K562 (cell line): ENCODE data around the gene NPB. TPM values are rescaled to one million over a fixed set of nuclear protein-coding genes. Genes with fewer than 3 reads are reported as not detected.
A peak's percentile ranks its signal among the peaks of the same experiment; 100 is the strongest.

Source experiments
- ATAC-seq: fragments of 200-7000 bp; cut with Tn5 transposase; 3 replicates; pipeline ENCODE4 v1.9.1; 2020; ENCODE audit warnings: moderate library complexity
- BruUV-seq: library from RNA; stranded (reverse); fragments of 400-500 nt; replicated peaks from 2 replicates; lab custom pipeline; 2021; lab: Mats Ljungman, UMichigan
- CTCF ChIA-PET: fragments of 300-600 bp; formaldehyde crosslinking; extraction: SDS; loops from one replicate; lab custom pipeline; 2021; ENCODE audit warnings: low intra/inter-chr PET ratio; lab: Yijun Ruan, JAX
- POLR2A ChIA-PET: fragments of 300-600, 350-650 bp; sonication (Branson Sonifier 250); formaldehyde crosslinking; extraction: SDS; loops from one replicate; lab custom pipeline; 2021; ENCODE audit warnings: antibody characterized with exemption, inconsistent platforms; lab: Yijun Ruan, JAX
- DNase-seq, 4 experiments: peaks; one replicate each; pipeline versions ENCODE4 v3.0.0 to v3.0.0-alpha.2; 2011 to 2018; ENCODE audit warnings: low spot score in 3 of 4, mixed read lengths in 3 of 4; ENCODE audit errors: extremely low read depth in 1 of 4
- FAIRE-seq: peaks from 2 replicates; lab custom pipeline; 2011; peaks lifted over from hg19 to GRCh38; lab: Jason Lieb, UNC
- H2AFZ ChIP-seq: 2 replicates; pipeline ENCODE4 v1.6.0; 2011; ENCODE audit warnings: low read depth, low read length, control low read depth, inconsistent platforms
- H3K27ac ChIP-seq: fragments of 200-600 bp; 3 replicates; pipeline ENCODE4 v1.8.0; 2011; ENCODE audit warnings: low read depth, mild to moderate bottlenecking, control low read depth, inconsistent platforms, low read length, moderate library complexity, mixed read lengths; ENCODE audit errors: extremely low read depth
- H3K27me3 ChIP-seq, 2 experiments: fragments of 300-600 bp in 1 of 2; 2 replicates in 1 of 2; 3 replicates in 1 of 2; pipeline versions ENCODE4 v1.6.0 to v1.8.0; 2011; ENCODE audit warnings: inconsistent platforms in 2 of 2, low read length in 2 of 2, mild to moderate bottlenecking in 1 of 2, mixed read lengths in 1 of 2, moderate library complexity in 1 of 2; ENCODE audit not compliant: control insufficient read depth in 2 of 2, insufficient read depth in 2 of 2
- H3K36me3 ChIP-seq: fragments of 300-600 bp; 3 replicates; pipeline ENCODE4 v1.8.0; 2011; ENCODE audit warnings: mild to moderate bottlenecking, low read length, inconsistent platforms; ENCODE audit not compliant: control insufficient read depth, insufficient read depth
- H3K4me1 ChIP-seq, 2 experiments: fragments of 200-600 bp in 1 of 2; replicated peaks in 1 of 2; 2 replicates in 1 of 2; 3 replicates in 1 of 2; pipeline versions ENCODE4 v1.5.1 to v1.8.0; 2011; ENCODE audit warnings: inconsistent platforms in 2 of 2, low read length in 2 of 2, mild to moderate bottlenecking in 1 of 2, mixed read lengths in 1 of 2, moderate library complexity in 1 of 2; ENCODE audit not compliant: control insufficient read depth in 2 of 2, insufficient read depth in 2 of 2
- H3K4me2 ChIP-seq: 2 replicates; pipeline ENCODE4 v1.6.1; 2011; ENCODE audit warnings: low read length, control low read depth, inconsistent platforms, mixed read lengths; ENCODE audit not compliant: insufficient read depth
- H3K4me3 ChIP-seq: fragments of 200-600 bp; sonication (generic), shearing (Covaris generic); 2 replicates; pipeline ENCODE4 v1.5.1; 2016; ENCODE audit warnings: control low read depth, inconsistent platforms
- H3K79me2 ChIP-seq: fragments of 200-600 bp; 3 replicates; pipeline ENCODE4 v1.8.0; 2011; ENCODE audit warnings: low read length, inconsistent platforms; ENCODE audit not compliant: control insufficient read depth, insufficient read depth
- H3K9ac ChIP-seq, 2 experiments: 2 replicates each; pipeline versions ENCODE4 v1.6.0 to v1.6.1; 2011; ENCODE audit warnings: low read depth in 2 of 2, low read length in 2 of 2, control low read depth in 1 of 2, inconsistent platforms in 1 of 2, mild to moderate bottlenecking in 1 of 2, mixed read lengths in 1 of 2; ENCODE audit not compliant: insufficient read depth in 1 of 2
- H3K9me1 ChIP-seq: one replicate; pipeline ENCODE4 v1.6.0; 2011; ENCODE audit warnings: inconsistent platforms, mild to moderate bottlenecking, low read length, moderate library complexity; ENCODE audit not compliant: control insufficient read depth, insufficient read depth
- H3K9me3 ChIP-seq: replicated peaks from 2 replicates; pipeline ENCODE4 v1.5.1; 2011; ENCODE audit warnings: low read depth, low read length, inconsistent platforms; ENCODE audit not compliant: control insufficient read depth, insufficient read depth
- H4K20me1 ChIP-seq: replicated peaks from 2 replicates; pipeline ENCODE4 v1.6.1; 2011; ENCODE audit warnings: low read length, inconsistent platforms, mixed read lengths; ENCODE audit not compliant: control insufficient read depth, insufficient read depth
- CBX1 ChIP-seq: sonication (generic); IDR thresholded peaks from 2 replicates; pipeline ENCODE4 v1.6.1; 2016; ENCODE audit warnings: antibody characterized with exemption, low read depth, mild to moderate bottlenecking
- ELF1 ChIP-seq: fragments of 200-800 bp; sonication (Bioruptor generic); IDR thresholded peaks from 2 replicates; pipeline ENCODE4 v1.6.1; 2016; ENCODE audit warnings: missing genetic modification characterization, missing compliant biosample characterization
- FOXK2 ChIP-seq, 2 experiments: fragments of 450-650 bp; IDR thresholded peaks in 1 of 2; conservative IDR thresholded peaks in 1 of 2; 2 replicates each; pipeline ENCODE4 v1.6.1; 2016; ENCODE audit warnings: low read depth in 2 of 2, mild to moderate bottlenecking in 1 of 2
- HMG20B ChIP-seq: fragments of 250-450 bp; sonication (Bioruptor Pico); IDR thresholded peaks from 2 replicates; pipeline ENCODE4 v1.5.0; 2021; ENCODE audit warnings: mild to moderate bottlenecking
- MIER1 ChIP-seq: fragments of 450-650 bp; IDR thresholded peaks from 2 replicates; pipeline ENCODE4 v1.6.1; 2016; ENCODE audit warnings: antibody characterized with exemption, mild to moderate bottlenecking, low read depth
- MTA1 ChIP-seq: fragments of 450-650 bp; IDR thresholded peaks from 2 replicates; pipeline ENCODE4 v1.6.1; 2017; ENCODE audit warnings: borderline replicate concordance
- PHF21A ChIP-seq: fragments of 450-650 bp; IDR thresholded peaks from 2 replicates; pipeline ENCODE4 v1.6.1; 2017; ENCODE audit warnings: low read depth, borderline replicate concordance
- POLR2AphosphoS2 ChIP-seq: IDR thresholded peaks from 2 replicates; pipeline ENCODE4 v1.6.1; 2012; ENCODE audit warnings: low read length, improper control_type of control experiment
- RUNX1 ChIP-seq: sonication (generic); IDR thresholded peaks from 2 replicates; pipeline ENCODE4 v1.6.1; 2016; ENCODE audit warnings: antibody characterized with exemption, low read depth
- SNRNP70 ChIP-seq: fragments of 200-400 bp; formaldehyde crosslinking; optimal IDR thresholded peaks from 2 replicates; pipeline ENCODE3; 2017; ENCODE audit warnings: low read depth, low read length
- TCF3 ChIP-seq: sonication (generic); formaldehyde crosslinking; IDR thresholded peaks from 2 replicates; pipeline ENCODE4 v1.4.0; 2020; ENCODE audit warnings: mild to moderate bottlenecking, missing genetic modification reagents
- ZNF311 ChIP-seq: fragments of 250-450 bp; sonication (Bioruptor Pico); IDR thresholded peaks from 2 replicates; pipeline ENCODE4 v1.4.0; 2020; ENCODE audit warnings: mild to moderate bottlenecking, moderate library complexity
- ZNF431 ChIP-seq: sonication (generic); formaldehyde crosslinking; IDR thresholded peaks from 2 replicates; pipeline ENCODE4 v1.8.0; 2022; ENCODE audit warnings: mild to moderate bottlenecking, missing genetic modification reagents
- ZNF592 ChIP-seq: fragments of 450-650 bp; IDR thresholded peaks from 2 replicates; pipeline ENCODE4 v1.6.1; 2017; ENCODE audit warnings: antibody characterized with exemption, mild to moderate bottlenecking
- ZNF77 ChIP-seq: fragments of 250-450 bp; sonication (Bioruptor Pico); IDR thresholded peaks from 2 replicates; pipeline ENCODE4 v1.5.0; 2020
- WGBS: fragments of 100-300 bp; shearing (Covaris generic); methylation state at CpG from one replicate; pipeline ENCODE4 v1.1.6; 2016; ENCODE audit warnings: low coverage, mixed read lengths; ENCODE audit not compliant: insufficient coverage; ENCODE audit errors: missing lambda C conversion rate; 5-methylcytosine and 5-hydroxymethylcytosine counted together
- in situ Hi-C: fragments of 300-500 bp; cut with MboI; formaldehyde crosslinking; loops from 4 replicates; pipeline ENCODE4 v1.15.0; 2018; ENCODE audit warnings: inconsistent platforms, mixed read lengths
- intact Hi-C: fragments of 100-400 bp; cut with micrococcal nuclease; formaldehyde crosslinking; loops from 2 replicates; pipeline ENCODE4 v1.14.2; 2022
- polyA plus RNA-seq, 8 experiments: library from polyadenylated mRNA; depleted of rRNA in 4 of 8; stranded (reverse) in 5 of 8; unstranded in 3 of 8; fragments of >200 nt; fragmentation: Nextera tagmentation in 2 of 8; fragmentation: Illumina TruSeq in 1 of 8; extraction: Ambion mirVana in 2 of 8; extraction: Trizol in 1 of 8; gene quantifications; 2 replicates each; pipeline versions ENCODE4 v1.2.1 to v1.2.3, GENCODE V29; 2011 to 2014; ENCODE audit warnings: inconsistent platforms in 1 of 8, missing spikeins in 1 of 8
- total RNA-seq, 7 experiments: library from RNA; depleted of rRNA in 6 of 7; stranded (reverse); fragments of >200 nt in 6 of 7; fragmentation: Illumina TruSeq in 2 of 7; extraction: Trizol in 2 of 7; gene quantifications; 2 replicates each; pipeline versions ENCODE4 v1.2.1 to v1.2.3, GENCODE V29; 2011 to 2021; ENCODE audit warnings: low replicate concordance in 1 of 7
- TF ChIP-seq, protein P1 (sequence below): fragments of 450-650 bp; IDR thresholded peaks from 2 replicates; pipeline ENCODE4 v1.7.0; 2016; ENCODE audit warnings: borderline replicate concordance

Gene NPB
- total and polyA plus RNA-seq, 9 of the 15 experiments (the other 6 are each of a cell fraction or from before 2014, with no cell fraction given), result 0.03 to 0.61 (median 0.14) TPM; not detected in 2

DNA sequence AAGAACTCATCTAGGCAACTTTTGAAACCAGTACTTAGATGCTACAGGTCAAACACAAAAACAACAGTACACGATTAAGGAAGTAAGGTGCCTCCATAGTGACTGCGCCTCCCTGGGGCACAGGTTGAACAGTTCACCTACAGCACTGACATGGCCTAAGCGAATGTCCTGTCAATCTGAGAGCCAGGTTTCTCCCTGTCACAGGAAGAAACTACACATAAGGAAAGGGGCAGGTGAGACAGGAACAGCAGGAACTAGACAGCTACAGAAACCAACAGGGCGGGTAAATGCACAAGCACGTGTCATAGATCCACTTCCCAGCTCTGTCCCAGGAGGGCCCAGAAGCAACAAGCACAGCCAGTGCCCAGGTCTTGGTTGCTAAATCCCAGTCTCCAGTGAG is 22.9 kb upstream of the NPB start:
- BruUV-seq, result no TSS peak
- WGBS, result 95% methylated on average over 5 of the region's 5 CpGs
- intact Hi-C loops (no loop called here), in situ Hi-C loops (no loop called here)
- ATAC-seq (peak; percentile 28), DNase-seq (peak in 1 of 4 experiments; percentile 3), FAIRE-seq (no peak)
- Histone ChIP-seq H3K79me2 (no peaks in the 10 kb centered on the region; the same call in 2 of the 3 replicates), H3K27ac (no peak overlapping the region), H3K36me3 (peaks cover 58% of the 10 kb centered on the region), H4K20me1 (no peaks in the 10 kb centered on the region), H3K9ac (peak overlapping the region in 1 of 2 experiments; percentile 33; a peak in 1 of 4 replicates), H3K4me3 (no peak overlapping the region), H3K27me3 (no peaks in the 10 kb centered on the region), H3K9me1 (no peaks in the 10 kb centered on the region), H3K9me3 (no peaks in the 10 kb centered on the region), H2AFZ (no peak overlapping the region), H3K4me1 (peaks cover 0 to 4% of the 10 kb centered on the region in 2 experiments; a peak in 1 of 5 replicates), H3K4me2 (no peak overlapping the region)
- ChIA-PET CTCF (no interaction called here), POLR2A (interaction anchor here (0.6 to 1.7 kb wide), 4 partner anchors 9 to 356 kb away, joined by 3 to 4 read pairs (median 4); no protein-coding TSS in a partner anchor)
- TF ChIP-seq RUNX1 (no peak), ZNF431 (no peak), HMG20B (CRISPR knock-in tag) (no peak), CBX1 (no peak), POLR2AphosphoS2 (no peak), FOXK2 (conservative IDR thresholded peaks at IDR 0.05 in 1 of 2, IDR thresholded peaks at IDR 0.05 in 1 of 2; ENCODE audit: low read depth in 2 of 2) (no peak), SNRNP70 (no peak), TCF3 (CRISPR knock-in tag) (no peak), MIER1 (no peak), ELF1 (tag) (no peak), ZNF77 (no peak), ZNF311 (CRISPR knock-in tag) (no peak), MTA1 (no peak), PHF21A (no peak), ZNF592 (no peak)
- TF ChIP-seq, protein P1, sequence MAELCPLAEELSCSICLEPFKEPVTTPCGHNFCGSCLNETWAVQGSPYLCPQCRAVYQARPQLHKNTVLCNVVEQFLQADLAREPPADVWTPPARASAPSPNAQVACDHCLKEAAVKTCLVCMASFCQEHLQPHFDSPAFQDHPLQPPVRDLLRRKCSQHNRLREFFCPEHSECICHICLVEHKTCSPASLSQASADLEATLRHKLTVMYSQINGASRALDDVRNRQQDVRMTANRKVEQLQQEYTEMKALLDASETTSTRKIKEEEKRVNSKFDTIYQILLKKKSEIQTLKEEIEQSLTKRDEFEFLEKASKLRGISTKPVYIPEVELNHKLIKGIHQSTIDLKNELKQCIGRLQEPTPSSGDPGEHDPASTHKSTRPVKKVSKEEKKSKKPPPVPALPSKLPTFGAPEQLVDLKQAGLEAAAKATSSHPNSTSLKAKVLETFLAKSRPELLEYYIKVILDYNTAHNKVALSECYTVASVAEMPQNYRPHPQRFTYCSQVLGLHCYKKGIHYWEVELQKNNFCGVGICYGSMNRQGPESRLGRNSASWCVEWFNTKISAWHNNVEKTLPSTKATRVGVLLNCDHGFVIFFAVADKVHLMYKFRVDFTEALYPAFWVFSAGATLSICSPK, result no peak
